ENCODE measurements around the gene MTA3.
"Not testable (repeated sequence)": the region's sequence is repeated elsewhere in the genome, so short reads cannot be mapped to it uniquely, and the experiment has no call there.

Gene MTA3

DNA sequence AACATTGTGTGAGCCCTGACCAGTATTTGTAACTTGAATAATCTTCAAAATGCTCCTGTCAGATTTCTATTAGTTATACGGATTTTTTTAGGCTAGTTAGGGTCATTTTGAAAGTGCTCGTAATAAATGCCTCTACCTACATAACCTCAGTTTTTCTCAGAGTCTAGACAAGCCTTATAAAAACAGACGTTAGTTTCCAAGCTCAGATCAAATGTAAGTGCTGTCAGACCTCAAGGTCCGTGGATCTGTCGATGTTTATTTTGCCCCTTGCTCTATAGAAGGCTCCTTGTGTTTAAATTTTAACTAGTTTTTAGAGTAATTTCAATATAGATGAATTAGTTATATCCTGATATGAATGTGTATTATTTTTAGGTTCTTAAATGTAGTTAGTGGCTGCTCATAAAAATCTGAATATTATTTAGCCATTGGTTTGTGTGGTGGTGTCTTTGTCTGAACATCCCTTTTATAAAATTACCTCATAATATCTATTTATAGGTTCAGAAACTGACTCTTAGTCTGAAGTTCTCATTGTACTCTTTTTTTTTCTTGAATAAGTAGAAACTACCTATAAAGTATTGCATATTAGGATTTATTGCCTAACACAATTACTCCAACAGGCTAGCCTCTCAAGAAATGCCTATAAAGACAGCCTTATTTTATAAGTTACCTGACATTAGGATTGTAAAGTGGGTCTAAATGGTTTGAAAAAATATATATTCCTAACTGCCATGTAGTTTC is 71.1 kb downstream of the MTA3 start:
- no peak for DNase-seq
- ChIA-PET CTCF (no interaction called here), POLR2A (no interaction called here)
- peaks cover 0 to 3% (median under 1%) of the 10 kb centered on the region in 4 experiments for H3K36me3 ChIP-seq (ENCODE audit: control insufficient read depth in 4 of 4, insufficient read depth in 4 of 4, low read length in 3 of 4)
- H3K27me3 ChIP-seq (replicated peaks in 2 of 5; ENCODE audit: control insufficient read depth in 4 of 5, insufficient read depth in 5 of 5, low read length in 4 of 5): peaks cover 0 to 46% (median 4%) of the 10 kb centered on the region in 5 experiments
- no peaks in the 10 kb centered on the region for H3K4me1 ChIP-seq (ENCODE audit: control extremely low read depth in 1 of 4, control insufficient read depth in 4 of 4, insufficient read depth in 4 of 4, low read length in 3 of 4)
- WGBS (ENCODE audit: insufficient coverage): 100% methylated on average over 1 of the region's 5 CpGs
- no peak overlapping the region for H3K27ac ChIP-seq (ENCODE audit: insufficient read depth in 1 of 2, low read depth in 1 of 2, low read length in 2 of 2, poor library complexity in 1 of 2, severe bottlenecking in 2 of 2)
- H3K9me3 ChIP-seq (ENCODE audit: control extremely low read depth in 1 of 5, control insufficient read depth in 4 of 5, insufficient read depth in 2 of 5, low read depth in 1 of 5, low read length in 4 of 5): peaks cover 0 to under 1% (median 0%) of the 10 kb centered on the region in 5 experiments
- H3K4me3 ChIP-seq (ENCODE audit: control insufficient read depth in 1 of 7, extremely low read depth in 1 of 7, insufficient read depth in 4 of 7, low read depth in 2 of 7, low read length in 6 of 7): no peak overlapping the region

- ChIA-PET POLR2A (no interaction called here), CTCF (no interaction called here)
- no peak overlapping the region for H3K4me3 ChIP-seq (ENCODE audit: control insufficient read depth in 1 of 7, extremely low read depth in 1 of 7, insufficient read depth in 4 of 7, low read depth in 2 of 7, low read length in 6 of 7)
- peaks cover 0 to 5% (median 2%) of the 10 kb centered on the region in 4 experiments for H3K36me3 ChIP-seq (ENCODE audit: control insufficient read depth in 4 of 4, insufficient read depth in 4 of 4, low read length in 3 of 4)
- WGBS (ENCODE audit: insufficient coverage): no CpG with 5 or more reads among the region's 1 CpG
- peaks cover 0 to 51% (median 4%) of the 10 kb centered on the region in 5 experiments for H3K27me3 ChIP-seq (replicated peaks in 2 of 5; ENCODE audit: control insufficient read depth in 4 of 5, insufficient read depth in 5 of 5, low read length in 4 of 5)
- peaks cover 0 to 6% (median 4%) of the 10 kb centered on the region in 5 experiments for H3K9me3 ChIP-seq (ENCODE audit: control extremely low read depth in 1 of 5, control insufficient read depth in 4 of 5, insufficient read depth in 2 of 5, low read depth in 1 of 5, low read length in 4 of 5)
- H3K4me1 ChIP-seq (ENCODE audit: control extremely low read depth in 1 of 4, control insufficient read depth in 4 of 4, insufficient read depth in 4 of 4, low read length in 3 of 4): no peaks in the 10 kb centered on the region
- DNase-seq: no peak
- H3K27ac ChIP-seq (ENCODE audit: insufficient read depth in 1 of 2, low read depth in 1 of 2, low read length in 2 of 2, poor library complexity in 1 of 2, severe bottlenecking in 2 of 2): no peak overlapping the region
Observed at GRCh38 chr2:42640261-42640660, 71.8 kb downstream of the MTA3 start.

DNA sequence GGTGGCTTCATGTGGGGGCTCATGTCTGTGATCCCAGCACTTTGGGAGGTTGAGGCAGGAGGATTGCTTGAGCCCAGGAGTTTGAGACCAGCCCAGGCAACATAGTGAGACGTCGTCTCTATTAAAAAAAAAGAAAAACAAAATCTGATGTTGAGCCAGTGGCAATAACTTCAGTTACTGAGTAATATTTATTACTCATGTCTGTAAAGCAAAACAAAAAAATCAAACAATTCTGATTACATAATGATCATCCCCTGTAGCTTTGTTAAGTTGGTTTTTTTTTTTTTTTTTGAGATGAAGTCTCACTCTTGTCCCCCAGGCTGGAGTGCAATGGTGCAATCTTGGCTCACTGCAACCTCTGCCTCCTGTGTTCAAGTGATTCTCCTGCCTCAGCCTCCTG is 73.9 kb downstream of the MTA3 start:
- POLR2A ChIA-PET; DNase-seq; H3K4me3 ChIP-seq (ENCODE audit: control insufficient read depth in 1 of 7, extremely low read depth in 1 of 7, insufficient read depth in 4 of 7, low read depth in 2 of 7, low read length in 6 of 7); CTCF ChIA-PET; H3K4me1 ChIP-seq (ENCODE audit: control extremely low read depth in 1 of 4, control insufficient read depth in 4 of 4, insufficient read depth in 4 of 4, low read length in 3 of 4); H3K27ac ChIP-seq (ENCODE audit: insufficient read depth in 1 of 2, low read depth in 1 of 2, low read length in 2 of 2, poor library complexity in 1 of 2, severe bottlenecking in 2 of 2): not testable (repeated sequence)
- no CpG with 5 or more reads among the region's 2 CpGs for WGBS (ENCODE audit: insufficient coverage)
- Histone ChIP-seq H3K36me3 (ENCODE audit: control insufficient read depth in 4 of 4, insufficient read depth in 4 of 4, low read length in 3 of 4) (peaks cover 0 to 18% (median 8%) of the 10 kb centered on the region in 4 experiments), H3K27me3 (replicated peaks in 2 of 5; ENCODE audit: control insufficient read depth in 4 of 5, insufficient read depth in 5 of 5, low read length in 4 of 5) (peaks cover 0 to 64% (median 9%) of the 10 kb centered on the region in 5 experiments), H3K9me3 (ENCODE audit: control extremely low read depth in 1 of 5, control insufficient read depth in 4 of 5, insufficient read depth in 2 of 5, low read depth in 1 of 5, low read length in 4 of 5) (peaks cover 2 to 21% (median 11%) of the 10 kb centered on the region in 5 experiments)

- Histone ChIP-seq H3K4me1 (ENCODE audit: control extremely low read depth in 1 of 4, control insufficient read depth in 4 of 4, insufficient read depth in 4 of 4, low read length in 3 of 4) (peaks cover 0 to 12% (median 8%) of the 10 kb centered on the region in 4 experiments), H3K27me3 (replicated peaks in 2 of 5; ENCODE audit: control insufficient read depth in 4 of 5, insufficient read depth in 5 of 5, low read length in 4 of 5) (peaks cover 0 to 63% (median 11%) of the 10 kb centered on the region in 5 experiments), H3K9me3 (ENCODE audit: control extremely low read depth in 1 of 5, control insufficient read depth in 4 of 5, insufficient read depth in 2 of 5, low read depth in 1 of 5, low read length in 4 of 5) (peaks cover 2 to 21% (median 11%) of the 10 kb centered on the region in 5 experiments), H3K36me3 (ENCODE audit: control insufficient read depth in 4 of 4, insufficient read depth in 4 of 4, low read length in 3 of 4) (peaks cover 0 to 18% (median 8%) of the 10 kb centered on the region in 4 experiments), H3K4me3 (ENCODE audit: control insufficient read depth in 1 of 7, extremely low read depth in 1 of 7, insufficient read depth in 4 of 7, low read depth in 2 of 7, low read length in 6 of 7) (no peak overlapping the region), H3K27ac (ENCODE audit: insufficient read depth in 1 of 2, low read depth in 1 of 2, low read length in 2 of 2, poor library complexity in 1 of 2, severe bottlenecking in 2 of 2) (no peak overlapping the region)
- CTCF ChIA-PET: interaction anchor here (0.6 to 1.6 kb wide), 4 partner anchors 13 to 124 kb away, joined by 3 read pairs; no protein-coding TSS in a partner anchor
- WGBS (ENCODE audit: insufficient coverage): 100% methylated on average over 1 of the region's 2 CpGs
- POLR2A ChIA-PET: interaction anchor here (0.6 kb wide), 1 partner anchor 758 kb away, joined by 3 read pairs; no protein-coding TSS in a partner anchor
- no peak for DNase-seq
Observed at GRCh38 chr2:42645551-42645950, 77.1 kb downstream of the MTA3 start.

GRCh38 chr2:42648796-42649195 is 80.4 kb downstream of the MTA3 start:
- peaks cover 2 to 21% (median 11%) of the 10 kb centered on the region in 5 experiments for H3K9me3 ChIP-seq (ENCODE audit: control extremely low read depth in 1 of 5, control insufficient read depth in 4 of 5, insufficient read depth in 2 of 5, low read depth in 1 of 5, low read length in 4 of 5)
- 92% methylated on average over 6 of the region's 8 CpGs for WGBS (ENCODE audit: insufficient coverage)
- H3K36me3 ChIP-seq (ENCODE audit: control insufficient read depth in 4 of 4, insufficient read depth in 4 of 4, low read length in 3 of 4): peaks cover 0 to 18% (median 7%) of the 10 kb centered on the region in 4 experiments
- peaks cover 0 to 69% (median 23%) of the 10 kb centered on the region in 5 experiments for H3K27me3 ChIP-seq (replicated peaks in 2 of 5; ENCODE audit: control insufficient read depth in 4 of 5, insufficient read depth in 5 of 5, low read length in 4 of 5)
- H3K27ac ChIP-seq (ENCODE audit: insufficient read depth in 1 of 2, low read depth in 1 of 2, low read length in 2 of 2, poor library complexity in 1 of 2, severe bottlenecking in 2 of 2): no peak overlapping the region
- CTCF ChIA-PET: interaction anchor here (1.3 to 1.6 kb wide), 3 partner anchors 12 to 166 kb away, joined by 3 to 5 read pairs (median 3); no protein-coding TSS in a partner anchor
- POLR2A ChIA-PET: no interaction called here
- peaks cover 0 to 18% (median 10%) of the 10 kb centered on the region in 4 experiments for H3K4me1 ChIP-seq (ENCODE audit: control extremely low read depth in 1 of 4, control insufficient read depth in 4 of 4, insufficient read depth in 4 of 4, low read length in 3 of 4)
- peak in 2 of 3 donors; percentile 21 to 32 for DNase-seq
- no peak overlapping the region for H3K4me3 ChIP-seq (ENCODE audit: control insufficient read depth in 1 of 7, extremely low read depth in 1 of 7, insufficient read depth in 4 of 7, low read depth in 2 of 7, low read length in 6 of 7)

GRCh38 chr2:42651057-42651456 is 82.6 kb downstream of the MTA3 start:
- no CpG with 5 or more reads among the region's 1 CpG for WGBS (ENCODE audit: insufficient coverage)

GRCh38 chr2:42652086-42652485 is 83.7 kb downstream of the MTA3 start:
- Histone ChIP-seq H3K4me3 (ENCODE audit: control insufficient read depth in 1 of 7, extremely low read depth in 1 of 7, insufficient read depth in 4 of 7, low read depth in 2 of 7, low read length in 6 of 7) (no peak overlapping the region), H3K9me3 (ENCODE audit: control extremely low read depth in 1 of 5, control insufficient read depth in 4 of 5, insufficient read depth in 2 of 5, low read depth in 1 of 5, low read length in 4 of 5) (no peaks in the 10 kb centered on the region), H3K4me1 (ENCODE audit: control extremely low read depth in 1 of 4, control insufficient read depth in 4 of 4, insufficient read depth in 4 of 4, low read length in 3 of 4) (peaks cover 0 to 18% (median 10%) of the 10 kb centered on the region in 4 experiments), H3K27me3 (replicated peaks in 2 of 5; ENCODE audit: control insufficient read depth in 4 of 5, insufficient read depth in 5 of 5, low read length in 4 of 5) (peaks cover 0 to 62% (median 24%) of the 10 kb centered on the region in 5 experiments), H3K36me3 (ENCODE audit: control insufficient read depth in 4 of 4, insufficient read depth in 4 of 4, low read length in 3 of 4) (peaks cover 0 to 2% (median under 1%) of the 10 kb centered on the region in 4 experiments), H3K27ac (ENCODE audit: insufficient read depth in 1 of 2, low read depth in 1 of 2, low read length in 2 of 2, poor library complexity in 1 of 2, severe bottlenecking in 2 of 2) (no peak overlapping the region)
- ChIA-PET POLR2A (no interaction called here), CTCF (no interaction called here)
- 100% methylated on average over 2 of the region's 6 CpGs for WGBS (ENCODE audit: insufficient coverage)
- no peak for DNase-seq

More at GRCh38 chr2:42651057-42651456, 82.6 kb downstream of the MTA3 start:
- H3K36me3 ChIP-seq (ENCODE audit: control insufficient read depth in 4 of 4, insufficient read depth in 4 of 4, low read length in 3 of 4): peaks cover 0 to 6% (median 2%) of the 10 kb centered on the region in 4 experiments
- H3K4me1 ChIP-seq (ENCODE audit: control extremely low read depth in 1 of 4, control insufficient read depth in 4 of 4, insufficient read depth in 4 of 4, low read length in 3 of 4): peaks cover 0 to 18% (median 10%) of the 10 kb centered on the region in 4 experiments
- CTCF ChIA-PET: interaction anchor here (0.9 kb wide), 1 partner anchor 13 kb away, joined by 4 read pairs; no protein-coding TSS in a partner anchor
- POLR2A ChIA-PET: no interaction called here
- H3K4me3 ChIP-seq (ENCODE audit: control insufficient read depth in 1 of 7, extremely low read depth in 1 of 7, insufficient read depth in 4 of 7, low read depth in 2 of 7, low read length in 6 of 7): no peak overlapping the region
- peaks cover 0 to 7% (median under 1%) of the 10 kb centered on the region in 5 experiments for H3K9me3 ChIP-seq (ENCODE audit: control extremely low read depth in 1 of 5, control insufficient read depth in 4 of 5, insufficient read depth in 2 of 5, low read depth in 1 of 5, low read length in 4 of 5)
- H3K27me3 ChIP-seq (replicated peaks in 2 of 5; ENCODE audit: control insufficient read depth in 4 of 5, insufficient read depth in 5 of 5, low read length in 4 of 5): peaks cover 0 to 72% (median 23%) of the 10 kb centered on the region in 5 experiments
- no peak for DNase-seq
- H3K27ac ChIP-seq (ENCODE audit: insufficient read depth in 1 of 2, low read depth in 1 of 2, low read length in 2 of 2, poor library complexity in 1 of 2, severe bottlenecking in 2 of 2): no peak overlapping the region

Data from common myeloid progenitor, CD34-positive (primary cell).